SHP77 treated with DMSO at 0.1 percent for 48 hours (cell line): ENCODE data around the gene PIK3IP1.
"Not testable (repeated sequence)": the region's sequence is repeated elsewhere in the genome, so short reads cannot be mapped to it uniquely, and the experiment has no call there.

Source experiments
- DNase-seq: peaks from one replicate; lab custom pipeline; 2025; lab: John Stamatoyannopoulos, UW

PIK3IP1 gene

GRCh38 chr22:31292236-31292989 is at the start of gene PIK3IP1:
PIK3IP1 (minus strand) TSS chr22:31292488; CDS start chr22:31292344, 144 bp downstream.
- peak; percentile 81 for DNase-seq

GRCh38 chr22:31341386-31342088 is 49.2 kb upstream of the PIK3IP1 start:
- DNase-seq = no peak

- DNase-seq = no peak
These were observed 48.5 kb upstream of the PIK3IP1 start for GRCh38 chr22:31340765-31341247.

GRCh38 chr22:31340360-31340759 is 48.1 kb upstream of the PIK3IP1 start:
- no peak for DNase-seq

- DNase-seq = no peak
These were observed 47.0 kb upstream of the PIK3IP1 start for GRCh38 chr22:31339148-31339832.

- DNase-seq = no peak
These were observed 44.9 kb upstream of the PIK3IP1 start for GRCh38 chr22:31337178-31337577.

GRCh38 chr22:31334329-31334728 is 42.0 kb upstream of the PIK3IP1 start:
- no peak for DNase-seq

- DNase-seq = no peak
These were observed 41.4 kb upstream of the PIK3IP1 start for GRCh38 chr22:31333641-31334040.

- no peak for DNase-seq
These were observed 40.6 kb upstream of the PIK3IP1 start for GRCh38 chr22:31332886-31333285.

- DNase-seq = no peak
These were observed 39.7 kb upstream of the PIK3IP1 start for GRCh38 chr22:31332010-31332409.

- no peak for DNase-seq
These were observed 37.3 kb upstream of the PIK3IP1 start for GRCh38 chr22:31329453-31330215.

- no peak for DNase-seq
These were observed 36.7 kb upstream of the PIK3IP1 start for GRCh38 chr22:31329029-31329428.

- no peak for DNase-seq
These were observed 36.3 kb upstream of the PIK3IP1 start for GRCh38 chr22:31328544-31328960.

GRCh38 chr22:31327806-31328543 is 35.7 kb upstream of the PIK3IP1 start:
- DNase-seq = no peak

GRCh38 chr22:31326877-31327276 is 34.6 kb upstream of the PIK3IP1 start:
- no peak for DNase-seq

- DNase-seq = no peak
These were observed 31.6 kb upstream of the PIK3IP1 start for GRCh38 chr22:31323578-31324550.

GRCh38 chr22:31321421-31321820 is 29.1 kb upstream of the PIK3IP1 start:
- DNase-seq = no peak

- DNase-seq = not testable (repeated sequence)
These were observed 21.9 kb upstream of the PIK3IP1 start for GRCh38 chr22:31314220-31314619.

- peak; percentile 47 for DNase-seq
These were observed 21.3 kb upstream of the PIK3IP1 start for GRCh38 chr22:31313366-31314147.
